DMS53 treated with DMSO at 0.1 percent for 48 hours (cell line): ENCODE measurements around the gene DYSF.

Experiments
- DNase-seq: peaks from one replicate; lab custom pipeline; 2025; ENCODE audit not compliant: unreplicated experiment; lab: John Stamatoyannopoulos, UW

DYSF gene

GRCh38 chr2:71455741-71456569 is 2.6 kb downstream of the DYSF start:
- DNase-seq = no peak

DNA sequence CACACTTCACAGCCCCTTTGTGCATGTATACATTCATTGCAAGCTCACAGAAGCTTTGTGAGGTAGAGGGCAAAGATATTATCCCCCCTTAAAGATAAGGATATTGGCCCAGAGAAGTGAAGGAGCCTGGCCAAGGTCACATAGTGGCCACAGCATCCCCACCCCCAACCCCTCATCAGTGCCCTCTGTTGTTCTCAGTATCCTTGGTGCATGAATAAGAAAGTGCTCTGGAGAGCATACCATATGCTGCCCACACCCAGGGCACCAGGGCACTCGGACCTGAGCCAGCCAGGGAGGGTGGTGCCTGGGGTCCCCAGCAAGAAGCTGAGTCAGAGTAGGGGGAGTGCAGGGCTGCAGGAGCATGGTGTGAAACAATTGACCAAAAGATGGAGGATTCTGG is 3.3 kb downstream of the DYSF start:
- DNase-seq = no peak

GRCh38 chr2:71457123-71457915 is 4.0 kb downstream of the DYSF start:
- no peak for DNase-seq

- DNase-seq = no peak
These were observed 4.6 kb downstream of the DYSF start for GRCh38 chr2:71457923-71458322.

DNA sequence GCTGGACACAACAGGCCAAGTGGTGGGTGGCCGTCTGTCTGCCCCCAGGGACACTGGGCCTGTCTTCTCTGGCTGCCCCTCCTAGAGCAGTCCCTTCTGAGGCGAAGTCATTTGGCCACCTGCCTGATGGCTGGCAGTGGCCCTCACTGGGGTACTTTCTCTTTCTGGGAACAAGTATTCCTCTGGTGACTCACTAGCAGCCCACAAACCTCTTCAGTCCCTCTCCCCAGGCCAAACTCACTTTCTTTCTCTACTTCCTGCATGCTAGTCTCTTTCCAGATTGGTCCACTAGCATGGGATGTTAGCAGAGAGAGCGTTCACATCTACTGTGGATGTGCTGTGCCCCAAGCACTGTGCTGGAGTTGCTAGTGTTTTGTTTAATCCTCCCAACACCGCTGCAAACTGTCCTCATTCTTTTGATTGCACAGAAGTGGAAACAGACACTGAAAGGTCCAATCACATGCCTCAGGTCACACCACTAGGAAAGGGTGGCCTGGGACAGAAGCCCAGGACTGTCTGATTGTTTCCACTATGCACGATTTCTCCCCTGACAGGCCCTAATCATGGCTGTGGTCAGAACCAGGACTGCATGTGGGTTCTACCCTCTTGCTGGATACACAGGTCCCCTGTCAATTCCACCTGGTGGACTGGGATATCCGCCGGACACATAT is 5.2 kb downstream of the DYSF start:
- DNase-seq = no peak

DNA sequence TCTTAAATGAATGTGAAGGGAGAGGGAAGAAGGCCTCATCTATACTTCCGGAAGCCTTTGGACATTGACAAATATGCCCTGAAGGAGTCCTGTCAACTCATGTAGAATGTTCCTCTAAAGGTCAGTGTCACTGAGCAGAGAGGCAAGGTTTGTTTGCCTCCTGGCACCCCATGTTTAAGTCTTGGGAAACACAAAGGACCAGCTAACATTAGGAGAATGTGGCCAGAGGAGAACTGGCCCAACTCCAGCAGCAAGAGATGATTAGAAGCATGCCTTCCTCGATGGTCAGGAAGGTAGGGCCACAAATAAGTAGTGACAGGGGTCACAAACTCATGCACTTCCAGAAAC is 5.7 kb downstream of the DYSF start:
- DNase-seq = no peak

DNA sequence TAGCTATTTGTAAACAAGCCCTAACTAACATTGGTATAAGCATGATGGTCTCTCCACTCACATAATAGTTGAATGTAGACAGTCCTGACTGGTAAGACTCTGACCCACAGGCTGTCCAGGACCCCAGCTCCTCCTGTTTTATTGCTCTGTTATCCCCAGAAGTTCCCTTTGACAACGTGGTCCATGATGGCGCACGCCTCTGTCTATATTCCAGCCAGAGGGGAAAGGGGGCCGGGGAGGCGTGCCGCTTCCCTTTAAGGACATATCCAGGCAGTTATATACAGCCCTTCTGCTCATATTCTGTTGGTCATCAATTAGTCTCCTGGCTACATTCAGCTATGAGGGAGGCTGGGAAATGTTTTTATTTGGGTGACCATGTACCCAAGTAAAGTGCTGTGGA is 6.7 kb downstream of the DYSF start:
- no peak for DNase-seq

GRCh38 chr2:71460595-71461303 is 7.4 kb downstream of the DYSF start:
- no peak for DNase-seq

GRCh38 chr2:71461304-71461671 is 7.9 kb downstream of the DYSF start:
- no peak for DNase-seq

DNA sequence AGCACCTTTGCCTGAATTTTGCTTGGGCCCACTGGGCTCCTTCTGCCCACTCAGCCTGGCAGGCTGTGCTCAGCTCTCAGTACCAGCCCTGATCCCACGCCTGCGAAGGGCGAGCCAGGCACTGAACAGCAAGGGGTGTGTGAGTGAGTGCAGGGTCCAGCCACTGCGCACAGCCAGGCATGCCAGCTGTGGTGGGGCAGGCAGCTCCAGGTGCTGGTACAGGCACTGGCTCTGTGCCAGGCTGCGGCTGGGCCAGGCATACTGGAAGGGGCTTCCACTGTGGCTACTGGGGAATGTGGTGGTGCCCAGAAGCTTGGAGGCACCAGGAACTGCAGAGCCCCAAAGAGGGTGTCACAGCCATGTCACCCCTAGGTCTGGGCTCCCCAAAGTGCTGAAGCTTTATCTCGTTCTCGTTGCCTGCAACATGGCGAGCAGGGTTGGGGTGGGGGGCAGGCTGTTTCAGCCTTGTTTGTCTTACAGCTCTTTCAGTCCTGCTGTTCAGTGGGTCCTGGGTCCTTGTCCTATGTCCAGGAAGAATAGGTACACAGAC is 8.8 kb downstream of the DYSF start:
- DNase-seq = no peak

DNA sequence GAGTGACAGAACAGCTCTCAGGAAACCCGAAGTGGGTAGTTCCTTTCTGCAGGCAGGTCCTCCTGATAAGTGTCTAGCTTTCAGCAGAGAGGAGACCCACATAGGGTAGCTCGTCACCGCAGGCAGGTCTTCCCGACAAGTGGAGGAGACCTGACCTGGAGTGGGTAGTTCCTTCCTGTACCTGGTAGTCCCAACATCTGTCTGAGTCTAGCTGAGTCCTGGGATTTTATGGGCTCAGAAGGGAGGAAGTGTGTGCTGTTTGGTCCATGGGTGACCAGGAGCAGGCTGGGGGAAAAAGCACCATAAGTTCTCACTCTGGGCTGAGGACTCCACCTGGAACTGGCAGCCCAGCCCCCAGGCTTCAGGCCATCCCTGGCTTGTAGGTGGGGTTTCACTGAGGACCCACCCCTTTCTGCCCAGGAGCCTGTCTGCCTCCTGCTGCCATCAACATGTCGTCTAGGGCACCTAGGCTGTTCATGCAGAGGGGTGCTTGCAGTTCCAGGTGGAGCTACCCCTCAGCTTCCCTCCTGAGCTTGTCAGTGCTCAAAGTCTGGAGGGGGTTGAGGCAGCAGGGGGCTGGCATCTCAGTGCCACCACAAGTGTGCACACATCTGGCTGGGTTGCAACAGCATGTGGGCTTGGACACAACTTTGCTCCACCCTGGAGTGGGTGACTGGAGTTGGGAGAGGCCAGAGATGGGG is 9.4 kb downstream of the DYSF start:
- DNase-seq = no peak

- no peak for DNase-seq
These were observed 9.9 kb downstream of the DYSF start for GRCh38 chr2:71463342-71463654.

DNA sequence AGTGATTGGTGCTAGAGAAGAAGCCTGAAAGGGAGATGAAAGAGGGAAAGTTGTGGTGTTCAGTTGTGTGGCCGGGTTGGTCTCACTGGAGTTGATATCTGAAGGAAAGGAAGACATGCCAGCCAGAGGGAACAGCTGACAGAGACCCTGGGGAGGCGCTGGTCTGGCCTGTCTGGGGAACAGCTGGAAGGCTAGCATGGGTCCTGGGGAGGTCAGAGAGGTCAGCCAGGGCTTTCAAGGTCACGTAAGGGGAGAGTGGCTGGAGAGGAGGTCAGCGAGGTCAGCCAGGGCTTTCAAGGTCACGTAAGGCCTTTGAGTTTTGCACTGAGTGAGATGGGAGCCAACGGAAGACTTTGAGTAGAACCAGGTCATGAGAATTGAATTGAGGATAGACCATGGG is 11.0 kb downstream of the DYSF start:
- no peak for DNase-seq

- DNase-seq = no peak
These were observed 12.0 kb downstream of the DYSF start for GRCh38 chr2:71465356-71465755.

DNA sequence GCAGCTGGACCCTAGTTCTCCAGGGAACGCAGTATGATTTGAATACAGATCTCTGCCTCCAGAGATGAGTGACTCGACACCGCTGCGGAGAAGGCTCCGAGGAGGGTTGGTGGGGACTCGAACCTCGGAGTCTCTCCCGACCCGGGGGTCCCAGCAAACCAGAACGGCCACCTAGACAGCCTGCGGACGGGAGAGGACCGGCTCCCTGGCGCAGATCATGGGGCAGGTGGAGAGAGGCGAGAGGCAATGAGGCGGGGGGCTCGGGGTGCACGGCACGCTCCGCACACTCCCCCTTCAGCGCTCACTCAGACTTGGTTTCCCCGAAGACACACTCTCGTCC is 12.6 kb downstream of the DYSF start:
- no peak for DNase-seq

DNA sequence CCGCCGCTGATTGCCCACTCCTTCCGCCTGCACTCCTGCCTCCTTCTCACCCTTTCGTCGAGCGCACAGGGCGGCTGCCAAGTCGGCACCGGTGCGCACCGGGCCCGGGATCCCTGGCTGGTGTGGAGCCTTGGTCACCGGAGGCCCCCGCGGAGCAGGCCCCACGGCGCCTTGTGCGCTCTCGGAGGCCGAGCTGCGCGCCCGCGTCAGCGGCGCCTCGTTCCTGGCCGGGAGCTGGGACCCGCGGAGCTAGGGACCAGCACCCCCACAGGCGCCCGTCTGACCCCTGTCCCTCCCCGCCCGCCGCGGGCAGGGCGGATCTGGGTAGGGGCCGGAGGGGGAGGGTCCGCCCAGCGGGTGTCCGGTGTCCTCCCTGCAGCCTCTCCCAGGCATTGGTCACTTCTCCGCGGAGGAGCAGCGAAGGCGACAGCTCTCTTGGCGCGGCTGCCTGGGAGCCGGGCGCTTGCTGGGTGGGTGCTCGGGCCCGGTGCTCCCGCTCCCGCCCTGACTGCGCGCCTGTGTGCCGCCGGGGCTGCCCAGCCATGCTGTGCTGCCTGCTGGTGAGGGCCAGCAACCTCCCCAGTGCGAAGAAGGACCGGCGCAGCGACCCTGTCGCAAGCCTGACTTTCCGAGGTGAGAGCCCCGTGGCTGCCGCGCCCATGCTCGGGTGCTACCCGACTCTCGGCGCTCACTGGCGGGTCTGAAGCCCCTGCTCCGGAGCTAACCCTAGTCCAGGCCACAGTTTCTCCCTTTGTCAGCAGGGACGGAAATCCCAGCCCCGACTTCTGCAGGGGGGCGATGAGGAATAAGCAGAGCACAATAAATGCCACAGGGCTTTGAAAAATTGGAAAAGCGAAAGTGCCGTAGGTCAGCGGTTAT is 13.2 kb downstream of the DYSF start:
- no peak for DNase-seq

DNA sequence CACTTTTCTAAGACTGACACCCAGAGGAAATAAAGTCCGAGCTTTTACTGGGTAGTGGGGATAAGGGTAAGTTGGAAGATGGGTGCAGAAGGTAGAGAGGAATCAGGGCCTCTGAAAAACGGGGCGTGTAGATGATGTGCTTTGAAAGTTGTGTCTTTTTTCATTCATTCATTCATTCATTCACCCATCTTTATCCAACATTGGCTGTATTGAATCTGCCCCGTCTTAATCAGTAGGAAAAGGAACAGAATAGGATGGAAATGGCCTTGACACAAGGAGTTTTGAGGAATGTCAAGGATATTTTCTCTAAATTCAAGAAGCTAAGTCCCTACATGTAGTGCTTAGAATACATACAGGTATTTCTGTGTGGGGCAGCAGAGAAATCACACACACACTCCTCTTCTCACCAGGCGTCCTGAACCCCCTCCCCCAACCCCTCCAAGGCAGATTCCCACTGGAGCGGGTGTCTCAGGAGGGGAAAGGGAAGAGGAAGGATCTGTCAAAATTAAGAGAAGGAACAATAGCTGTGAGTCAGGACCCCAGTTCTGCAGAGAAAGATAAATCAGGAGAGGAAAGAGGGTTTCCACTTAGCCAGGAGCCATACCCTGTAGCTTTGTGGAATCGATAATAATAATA is 13.9 kb downstream of the DYSF start:
- DNase-seq = no peak

DNA sequence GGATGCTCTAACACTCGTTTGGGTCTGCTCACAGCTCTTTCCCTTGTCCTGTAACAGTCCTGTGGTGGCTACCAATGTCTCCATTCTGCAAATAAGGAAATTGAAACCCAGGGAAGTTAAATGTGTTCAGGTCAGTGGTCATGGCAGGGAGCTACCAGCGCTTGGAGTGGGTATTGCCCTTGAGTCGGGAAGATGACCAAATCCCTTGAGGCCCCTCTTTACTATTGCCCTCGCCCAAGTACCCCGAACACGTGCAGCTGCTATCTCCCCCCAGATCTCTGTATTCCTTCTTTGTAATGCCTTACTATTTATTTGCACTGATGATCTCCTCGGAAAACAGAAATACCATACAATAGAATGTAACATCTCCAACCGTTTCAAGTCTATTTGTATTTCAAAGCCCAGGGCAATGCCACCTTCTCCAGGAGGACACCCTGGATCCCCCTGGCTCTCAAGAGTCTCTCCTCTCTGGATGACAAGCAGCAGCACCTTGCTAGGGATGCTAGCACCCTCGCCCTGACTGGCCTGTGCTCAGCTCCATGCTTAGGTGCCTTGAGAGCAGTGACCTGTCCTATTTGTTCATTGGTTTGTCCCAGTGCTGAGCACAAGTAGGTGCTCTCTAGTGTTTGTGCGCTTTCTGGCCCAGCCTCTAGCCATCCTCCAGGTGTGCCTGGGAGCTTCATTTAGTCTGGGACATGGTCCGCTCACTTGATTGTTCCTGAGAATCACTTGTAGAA is 15.1 kb downstream of the DYSF start:
- no peak for DNase-seq
